Fibroblast of villous mesenchyme (primary cell): ENCODE measurements around the gene DNAJC8. TPM values are rescaled to one million over a fixed set of nuclear protein-coding genes. Genes with fewer than 3 reads are reported as not detected.
A peak's percentile ranks its signal among the peaks of the same experiment; 100 is the strongest.

Experiments used
- DNase-seq: peaks from one replicate; pipeline ENCODE4 v3.0.0-alpha.2; 2010; ENCODE audit warnings: low read depth
- H3K4me3 ChIP-seq: 2 replicates; pipeline ENCODE4 v1.5.1; 2011; ENCODE audit warnings: low read depth, mild to moderate bottlenecking, low read length
- total RNA-seq: library from RNA; depleted of rRNA; stranded (reverse); fragments of >200 nt; gene quantifications from 2 replicates; pipeline ENCODE4 v1.2.3, GENCODE V29; 2012
- TF ChIP-seq, protein P1 (sequence below): IDR thresholded peaks from 2 replicates; pipeline ENCODE4 v1.5.1; 2012; ENCODE audit warnings: low read depth, mild to moderate bottlenecking, low read length; ENCODE audit not compliant: insufficient read depth

Gene DNAJC8
- total RNA-seq, 1 donor = 81.6 TPM

DNA sequence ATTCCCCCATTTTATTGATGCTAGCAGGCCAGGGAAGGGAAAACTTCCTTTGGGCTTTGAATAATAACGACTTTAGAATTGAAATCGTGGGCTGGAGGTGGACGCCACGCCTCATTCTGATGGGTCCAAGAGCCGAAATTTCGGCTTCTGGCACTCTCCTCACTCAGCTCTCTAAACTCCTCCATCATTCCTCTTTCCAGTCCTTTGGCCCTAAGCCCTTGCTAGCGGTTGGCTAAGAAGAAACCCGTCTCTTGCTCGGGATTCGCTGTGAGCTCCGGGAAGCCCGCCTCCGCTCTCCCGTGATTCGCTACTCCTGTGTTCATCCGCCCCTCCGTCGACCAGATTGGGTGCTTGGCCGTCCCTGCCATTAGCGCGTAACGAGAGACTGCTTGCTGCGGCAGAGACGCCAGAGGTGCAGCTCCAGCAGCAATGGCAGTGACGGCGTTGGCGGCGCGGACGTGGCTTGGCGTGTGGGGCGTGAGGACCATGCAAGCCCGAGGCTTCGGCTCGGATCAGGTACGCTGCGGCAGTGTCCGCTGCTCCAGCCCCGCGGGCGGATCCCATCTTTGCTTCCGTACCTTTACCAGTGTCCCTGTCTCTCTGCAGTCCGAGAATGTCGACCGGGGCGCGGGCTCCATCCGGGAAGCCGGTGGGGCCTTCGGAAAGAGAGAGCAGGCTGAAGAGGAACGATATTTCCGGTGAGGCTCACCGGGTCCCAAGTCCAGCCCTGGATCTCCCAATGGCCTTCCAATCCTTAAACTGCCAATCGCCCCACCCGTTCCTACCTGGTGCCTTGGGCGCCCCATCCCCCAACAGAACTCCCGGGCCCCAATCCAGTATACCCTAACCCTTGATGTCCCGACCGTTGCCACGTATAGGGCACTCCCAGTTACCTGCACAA is 3.2 kb upstream of the DNAJC8 start, which contains the start of gene ATP5IF1:
ATP5IF1 (plus strand) TSS at position 370 of the 901 bp plus-strand sequence; CDS start at position 430, 60 bp downstream.
- TF ChIP-seq, protein P1, sequence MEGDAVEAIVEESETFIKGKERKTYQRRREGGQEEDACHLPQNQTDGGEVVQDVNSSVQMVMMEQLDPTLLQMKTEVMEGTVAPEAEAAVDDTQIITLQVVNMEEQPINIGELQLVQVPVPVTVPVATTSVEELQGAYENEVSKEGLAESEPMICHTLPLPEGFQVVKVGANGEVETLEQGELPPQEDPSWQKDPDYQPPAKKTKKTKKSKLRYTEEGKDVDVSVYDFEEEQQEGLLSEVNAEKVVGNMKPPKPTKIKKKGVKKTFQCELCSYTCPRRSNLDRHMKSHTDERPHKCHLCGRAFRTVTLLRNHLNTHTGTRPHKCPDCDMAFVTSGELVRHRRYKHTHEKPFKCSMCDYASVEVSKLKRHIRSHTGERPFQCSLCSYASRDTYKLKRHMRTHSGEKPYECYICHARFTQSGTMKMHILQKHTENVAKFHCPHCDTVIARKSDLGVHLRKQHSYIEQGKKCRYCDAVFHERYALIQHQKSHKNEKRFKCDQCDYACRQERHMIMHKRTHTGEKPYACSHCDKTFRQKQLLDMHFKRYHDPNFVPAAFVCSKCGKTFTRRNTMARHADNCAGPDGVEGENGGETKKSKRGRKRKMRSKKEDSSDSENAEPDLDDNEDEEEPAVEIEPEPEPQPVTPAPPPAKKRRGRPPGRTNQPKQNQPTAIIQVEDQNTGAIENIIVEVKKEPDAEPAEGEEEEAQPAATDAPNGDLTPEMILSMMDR = no peak
- H3K4me3 ChIP-seq = peak within 1 kb of the TSS; percentile 86
- DNase-seq = peak; percentile 98

DNA sequence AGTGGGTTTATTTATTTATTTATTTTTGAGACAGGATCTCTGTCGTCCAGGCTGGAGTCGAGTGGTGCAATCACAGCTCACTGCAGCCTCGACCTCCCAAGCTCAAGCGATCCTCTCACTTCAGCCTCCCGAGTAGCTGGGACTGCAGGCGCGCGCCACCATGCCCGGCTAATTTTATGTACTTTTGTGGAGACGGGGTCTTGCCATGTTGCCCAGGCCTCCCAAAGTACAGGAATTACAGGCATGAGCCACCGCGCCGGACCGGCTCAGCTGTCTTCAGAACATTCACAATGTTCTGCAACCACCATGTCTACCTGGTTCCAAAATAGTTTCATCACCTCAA is 406 bp upstream of the DNAJC8 start:
- TF ChIP-seq, protein P1 = no peak
- peak overlapping the region; percentile 95 for H3K4me3 ChIP-seq
- DNase-seq = no peak

DNA sequence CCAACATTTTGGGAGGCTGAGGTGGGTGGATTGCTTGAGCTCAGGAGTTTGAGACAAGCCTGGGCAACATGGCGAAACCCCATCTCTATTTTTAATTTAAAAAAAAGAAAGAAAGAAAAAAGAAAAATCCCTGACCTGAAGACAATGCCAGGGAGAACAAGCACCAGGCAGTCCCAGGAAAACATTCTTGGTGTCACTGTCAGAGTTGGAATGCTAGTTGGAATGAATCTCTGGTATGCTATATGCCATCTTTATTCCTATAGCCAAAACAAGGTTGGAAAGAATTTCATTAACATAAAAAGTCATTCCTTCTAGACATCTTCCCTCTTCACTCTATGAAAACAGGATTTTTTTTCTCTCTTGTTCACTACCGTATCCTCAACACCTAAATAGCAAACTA is 2.8 kb downstream of the DNAJC8 start:
- no peak for DNase-seq
- no peak overlapping the region for H3K4me3 ChIP-seq
- TF ChIP-seq, protein P1 = no peak

DNA sequence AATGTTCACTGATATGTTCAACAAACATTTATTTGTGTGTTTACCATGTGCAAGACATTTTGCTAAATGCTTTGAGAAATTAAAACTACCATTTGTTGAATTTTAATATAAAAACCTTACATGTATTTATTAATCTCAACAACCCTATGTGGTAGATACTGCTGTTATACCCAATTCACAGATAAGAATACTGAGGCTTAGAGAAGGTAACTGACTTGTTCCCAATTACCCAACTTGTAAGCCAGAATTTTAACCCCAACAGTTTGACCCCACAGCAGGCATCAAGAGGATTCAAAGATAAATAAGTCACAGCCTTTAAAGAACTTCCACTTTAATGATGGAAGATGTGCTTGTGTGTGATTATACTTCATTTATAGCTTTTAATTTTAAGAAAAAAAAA is 3.7 kb downstream of the DNAJC8 start:
- H3K4me3 ChIP-seq = no peak overlapping the region
- TF ChIP-seq, protein P1 = no peak
- no peak for DNase-seq

DNA sequence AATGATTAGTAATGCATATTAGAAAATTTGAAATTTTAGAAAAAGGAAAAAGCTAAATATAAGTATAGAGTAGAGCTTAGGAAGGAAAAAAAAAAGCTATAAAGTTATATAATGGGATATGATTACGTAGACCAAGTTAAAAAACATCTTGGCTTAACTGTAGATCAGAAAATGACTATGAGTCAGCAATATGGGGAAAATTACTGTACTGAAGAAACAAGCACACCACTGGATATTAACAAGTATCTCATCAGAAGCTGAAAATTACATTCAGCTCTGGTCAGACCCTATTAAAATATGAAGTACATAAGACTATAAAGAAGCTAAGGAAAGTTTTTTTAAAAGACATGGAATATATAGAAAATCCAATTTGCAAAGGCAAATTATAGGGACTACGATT is 19.5 kb downstream of the DNAJC8 start:
- no peak for DNase-seq
- H3K4me3 ChIP-seq = no peak overlapping the region
- TF ChIP-seq, protein P1 = no peak

DNA sequence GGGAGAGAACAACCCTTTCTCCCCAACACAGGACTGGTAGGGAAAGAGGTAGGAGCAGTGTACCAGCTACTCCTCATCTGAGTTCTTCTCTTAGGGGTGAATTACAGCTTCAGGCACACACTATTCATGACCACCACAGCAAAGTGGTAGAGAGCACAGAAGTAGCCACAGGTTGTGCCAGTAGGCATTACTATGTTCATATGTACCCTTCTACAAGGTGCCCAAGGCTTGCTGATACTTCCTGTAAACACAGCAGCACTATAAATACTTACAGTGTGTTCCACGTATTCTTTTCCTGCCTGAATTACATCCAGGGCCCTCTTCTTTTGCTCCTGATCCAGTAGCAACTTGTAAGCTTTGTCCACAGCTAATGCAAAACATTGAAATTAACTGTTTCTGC is 23.1 kb downstream of the DNAJC8 start:
- TF ChIP-seq, protein P1 = no peak
- no peak overlapping the region for H3K4me3 ChIP-seq
- DNase-seq = no peak
